NCI-H2227 treated with DMSO at 0.1 percent for 48 hours (cell line): ENCODE results near the gene KIAA0825.
"Not testable (repeated sequence)": the region's sequence is repeated elsewhere in the genome, so short reads cannot be mapped to it uniquely, and the experiment has no call there.

Experiments
- DNase-seq: peaks from one replicate; lab custom pipeline; 2025; lab: John Stamatoyannopoulos, UW

KIAA0825 gene

DNA sequence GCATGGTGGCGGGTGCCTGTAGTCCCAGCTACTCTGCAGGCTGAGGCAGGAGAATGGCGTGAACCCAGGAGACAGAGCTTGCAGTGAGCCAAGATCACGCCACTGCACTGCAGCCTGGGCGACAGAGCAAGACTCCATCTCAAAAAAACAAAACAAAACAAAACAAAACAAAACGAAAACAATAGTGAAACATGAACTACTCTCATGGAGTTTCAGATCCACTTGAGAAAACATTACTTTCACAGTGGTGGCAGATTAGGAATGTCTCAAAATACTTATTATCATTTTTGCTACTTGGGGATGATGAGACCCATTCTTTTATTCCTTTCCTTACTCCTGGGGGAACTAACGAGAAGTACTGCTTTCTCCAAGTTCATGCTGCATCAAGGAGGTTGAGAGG lies 448.2 kb downstream of the KIAA0825 start:
- DNase-seq = not testable (repeated sequence)

DNA sequence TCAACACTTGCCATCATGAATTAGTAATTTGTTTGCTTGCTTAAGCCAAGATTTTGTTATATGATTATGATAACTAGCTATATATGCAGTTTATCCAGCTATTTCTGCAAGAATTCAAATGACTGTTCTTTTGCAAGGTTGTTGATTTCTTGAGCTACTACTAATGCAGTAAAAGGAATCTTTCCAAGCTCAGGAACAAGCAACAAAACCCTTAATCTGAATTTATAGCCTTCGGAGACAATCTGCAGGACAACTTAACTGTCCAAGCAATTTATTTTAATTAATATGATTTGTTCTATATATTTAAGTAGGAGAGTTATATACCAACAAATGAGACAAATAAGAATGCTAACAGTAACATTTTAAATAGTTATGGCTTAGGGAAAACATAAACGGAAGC lies 450.3 kb downstream of the KIAA0825 start:
- DNase-seq = no peak

DNA sequence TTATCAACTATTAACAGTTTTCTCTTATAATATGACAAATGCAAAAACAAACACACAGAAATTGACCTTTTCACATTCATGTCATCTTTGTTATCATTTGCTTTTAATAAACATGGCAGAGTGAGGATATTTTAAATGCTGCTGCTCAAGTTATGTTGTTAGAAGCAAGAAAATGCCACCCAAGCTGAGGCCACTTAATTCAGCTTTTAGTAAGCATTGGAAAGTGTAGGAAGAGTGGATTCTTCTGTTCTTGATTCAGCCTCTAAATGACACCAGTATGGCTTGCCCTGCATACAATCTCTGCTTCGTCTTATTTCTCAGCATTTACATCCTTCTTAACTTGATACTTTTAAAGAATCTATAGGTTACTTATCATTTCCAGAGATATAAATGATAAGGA lies 456.6 kb downstream of the KIAA0825 start:
- DNase-seq = no peak

DNA sequence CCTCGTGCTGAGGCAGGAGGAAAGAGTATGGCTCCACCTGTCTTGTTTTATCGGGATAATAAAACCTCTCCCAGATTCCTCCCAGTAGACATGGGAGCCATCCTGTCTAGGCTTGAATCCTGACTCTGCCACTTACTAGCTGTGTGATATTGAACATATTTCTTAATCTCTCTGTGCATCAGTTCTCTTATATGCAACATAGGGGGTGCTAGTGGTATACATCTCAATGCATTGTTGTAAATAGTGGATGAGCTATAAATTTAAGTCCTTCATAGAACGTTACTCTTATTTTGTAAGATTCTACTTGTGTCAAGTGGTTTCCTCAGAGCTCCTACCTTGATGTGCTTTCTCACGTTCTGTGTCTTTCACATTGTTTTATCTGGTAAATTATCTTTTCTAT lies 459.3 kb downstream of the KIAA0825 start:
- no peak for DNase-seq

DNA sequence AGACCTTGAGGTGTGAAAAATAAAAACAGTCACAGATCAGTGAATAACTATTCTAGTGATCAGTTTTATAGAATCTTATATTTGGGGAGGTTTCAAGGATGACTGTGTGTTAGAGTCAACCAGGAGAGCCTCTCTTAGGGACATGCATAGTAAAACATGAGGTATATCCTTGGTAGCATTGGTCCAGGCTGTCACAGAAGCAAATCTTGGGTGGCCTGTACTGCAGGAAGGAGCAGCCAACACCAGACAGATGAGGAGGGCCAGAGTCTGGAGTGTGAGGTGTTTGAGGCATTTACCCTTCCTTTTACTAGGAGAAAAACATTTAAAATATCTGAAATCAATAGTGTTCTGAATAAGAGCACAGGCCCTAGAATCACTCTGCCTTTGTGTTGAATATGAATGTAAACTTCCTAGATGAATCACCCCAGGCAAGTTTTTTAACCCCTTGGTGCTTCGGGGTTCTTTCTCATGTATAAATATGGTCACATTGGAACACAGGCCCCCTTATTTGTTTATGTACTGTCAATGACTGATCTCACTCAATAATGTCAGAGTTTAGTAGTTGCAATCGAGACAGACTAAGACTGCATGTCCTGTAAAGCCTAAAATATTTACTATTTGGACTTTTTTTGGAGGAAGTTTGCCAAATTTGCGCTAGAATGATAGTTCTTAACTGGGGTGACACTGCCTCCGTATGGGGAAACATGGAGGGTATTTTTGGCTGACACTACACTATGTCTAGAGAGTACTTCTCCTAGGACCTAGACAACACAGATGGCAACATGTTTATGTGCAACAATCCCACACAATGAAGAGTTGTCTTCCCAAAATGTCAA lies 460.5 kb downstream of the KIAA0825 start:
- DNase-seq = no peak

DNA sequence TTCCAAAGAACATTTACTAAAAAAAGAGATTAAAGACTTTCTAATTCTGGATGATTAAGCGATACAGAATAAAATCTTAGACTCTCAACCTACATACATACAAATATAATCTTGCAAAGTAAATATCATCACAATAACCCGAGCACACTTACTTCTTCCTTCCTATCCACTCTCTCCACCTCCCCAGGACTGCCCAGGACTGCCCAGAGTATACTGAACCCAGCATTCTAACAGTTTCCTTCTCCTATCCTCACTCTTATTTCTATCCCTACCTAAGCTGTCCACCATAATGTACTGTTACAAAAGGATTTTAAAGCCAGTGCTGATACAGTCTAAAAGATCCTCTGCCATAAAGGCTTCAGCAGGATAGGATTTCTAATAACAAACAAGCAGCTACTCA lies 463.7 kb downstream of the KIAA0825 start:
- no peak for DNase-seq

DNA sequence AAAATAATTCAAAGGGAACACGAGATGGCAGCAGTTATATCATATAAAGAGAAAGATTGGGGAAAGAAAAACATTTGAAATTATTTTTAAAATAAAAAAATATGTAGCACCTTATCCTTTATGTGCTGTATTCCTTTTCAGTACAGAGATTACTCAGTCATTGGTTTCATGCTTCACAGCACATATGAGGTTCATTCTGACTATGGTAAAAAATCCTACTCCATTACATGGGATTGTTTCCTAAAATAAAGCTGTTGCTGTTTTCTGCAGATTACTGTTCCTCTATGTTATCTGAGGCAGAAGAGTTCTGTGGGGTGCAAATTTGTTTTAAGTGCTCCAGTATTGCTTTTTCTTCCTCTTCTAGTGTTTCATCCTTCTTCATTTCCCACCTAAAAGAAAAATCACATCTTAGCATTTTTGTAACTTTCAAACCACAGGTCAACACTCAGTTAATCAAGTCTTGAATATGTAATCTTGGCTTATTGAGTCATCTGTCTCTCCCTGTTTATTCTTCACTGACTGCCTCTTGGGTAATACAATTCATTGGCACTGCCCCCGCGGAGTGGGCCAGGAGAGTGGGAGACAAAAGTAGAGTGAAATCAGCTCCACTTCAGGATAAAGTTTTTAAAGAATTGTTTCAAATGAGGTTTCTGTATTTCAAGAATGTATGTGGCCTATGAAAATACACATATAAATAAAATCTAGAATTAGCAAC lies 464.5 kb downstream of the KIAA0825 start:
- DNase-seq = no peak

DNA sequence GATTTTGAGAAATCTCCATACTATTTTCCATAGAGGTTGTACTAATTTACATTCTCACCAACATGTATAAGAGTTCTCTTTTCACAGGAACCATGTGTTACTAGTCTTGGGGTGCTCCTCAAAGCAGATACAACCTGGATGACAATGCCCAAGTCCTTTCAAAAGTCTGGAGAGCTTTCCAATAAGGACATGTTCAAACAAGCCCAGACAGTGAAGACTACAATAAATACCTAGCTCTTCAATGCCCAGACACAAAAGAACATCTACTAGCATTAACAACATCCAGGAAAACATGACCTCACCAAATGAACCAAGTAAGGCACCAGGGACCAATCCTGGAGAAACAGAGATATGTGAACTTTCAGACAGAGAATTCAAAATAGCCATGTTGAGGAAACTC lies 474.8 kb downstream of the KIAA0825 start:
- not testable (repeated sequence) for DNase-seq

DNA sequence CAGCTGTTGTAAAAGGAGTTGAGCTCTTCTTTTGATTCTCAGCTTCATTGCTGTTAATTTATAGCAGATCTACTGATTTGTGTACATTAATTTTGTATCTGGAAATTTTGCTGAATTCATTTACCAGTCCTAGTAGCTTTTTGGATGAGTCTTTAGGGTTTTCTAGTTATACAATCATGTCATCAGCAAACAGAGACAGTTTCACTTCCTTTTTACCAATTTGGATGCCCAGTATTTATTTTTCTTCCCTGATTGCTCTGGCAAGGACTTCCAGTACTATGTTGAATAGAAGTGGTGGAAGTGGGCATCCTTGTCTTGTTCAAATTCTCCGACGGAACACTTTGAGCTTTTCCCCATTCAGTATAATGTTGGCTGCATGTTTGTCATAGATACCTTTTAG lies 478.1 kb downstream of the KIAA0825 start:
- DNase-seq = no peak

DNA sequence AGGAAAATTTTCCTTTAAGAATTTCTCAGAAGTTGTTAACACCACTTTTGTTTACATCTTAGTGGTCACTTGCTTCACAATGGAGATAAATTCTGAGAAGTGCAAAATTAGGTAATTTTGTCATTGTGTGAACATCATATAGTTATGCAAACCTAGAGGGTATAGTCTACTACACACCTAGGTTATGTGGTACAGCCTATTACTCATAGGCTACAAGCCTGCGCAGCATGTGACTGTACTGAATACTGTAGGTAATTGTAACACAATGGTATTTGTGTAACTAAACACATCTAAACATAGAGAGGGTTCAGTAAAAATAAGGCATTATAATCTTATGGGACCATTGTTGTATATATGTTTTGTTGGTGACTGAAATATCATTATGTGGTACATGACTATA lies 488.3 kb downstream of the KIAA0825 start:
- no peak for DNase-seq

DNA sequence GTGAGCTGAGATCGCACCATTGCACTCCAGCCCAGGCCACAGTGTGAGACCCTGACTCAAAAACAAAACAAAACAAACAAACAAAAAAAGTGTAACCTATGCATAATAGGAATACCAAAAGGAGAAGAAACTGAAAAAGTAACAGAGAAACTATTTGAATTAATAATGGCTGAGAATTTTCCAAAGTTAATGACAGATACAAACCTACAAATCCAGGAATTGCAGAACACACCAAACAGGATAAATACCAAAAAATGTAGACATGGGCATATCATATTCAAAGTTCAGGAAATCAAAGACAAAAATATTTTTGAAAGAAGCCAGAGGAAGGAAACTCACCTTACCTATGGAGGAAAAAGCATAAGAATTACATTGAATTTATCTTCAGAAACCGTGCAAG lies 493.3 kb downstream of the KIAA0825 start:
- no peak for DNase-seq

DNA sequence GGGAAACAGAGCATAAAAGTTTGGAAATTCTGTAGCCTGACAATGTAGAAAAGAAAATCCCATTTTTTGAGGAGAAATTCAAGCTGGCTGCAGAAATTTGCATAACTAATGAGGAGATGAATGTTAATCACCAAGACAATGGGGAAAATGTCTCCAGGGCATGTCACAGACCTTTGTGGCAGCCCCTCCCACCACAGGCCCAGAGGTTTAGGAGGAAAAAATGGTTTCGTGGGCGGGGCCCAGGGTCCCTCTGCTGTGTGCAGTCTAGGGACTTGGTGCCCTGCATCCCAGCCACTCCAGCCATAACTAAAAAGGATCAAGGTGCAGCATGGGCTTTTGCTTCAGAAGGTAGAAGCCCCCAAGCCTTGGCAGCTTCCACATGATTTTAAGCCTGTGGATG lies 502.1 kb downstream of the KIAA0825 start:
- not testable (repeated sequence) for DNase-seq

DNA sequence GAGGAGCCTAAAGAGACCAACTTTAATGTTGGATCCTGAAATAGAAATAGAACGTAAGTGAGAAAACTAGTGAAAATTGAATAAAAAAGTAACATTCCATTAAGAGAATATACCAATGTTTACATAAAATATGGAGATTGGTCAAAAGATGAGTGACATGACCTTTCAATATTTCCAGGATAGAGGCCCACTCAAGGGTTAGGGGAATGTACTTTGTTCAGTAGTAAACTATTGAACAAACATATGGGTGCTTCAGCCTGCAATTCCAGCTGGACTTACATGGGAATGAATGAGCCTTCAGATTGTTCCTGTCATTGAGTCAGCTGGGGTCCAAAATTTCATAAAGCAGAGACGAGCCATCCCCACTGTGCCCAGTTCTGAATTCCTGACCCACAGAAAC lies 505.3 kb downstream of the KIAA0825 start:
- DNase-seq = no peak

DNA sequence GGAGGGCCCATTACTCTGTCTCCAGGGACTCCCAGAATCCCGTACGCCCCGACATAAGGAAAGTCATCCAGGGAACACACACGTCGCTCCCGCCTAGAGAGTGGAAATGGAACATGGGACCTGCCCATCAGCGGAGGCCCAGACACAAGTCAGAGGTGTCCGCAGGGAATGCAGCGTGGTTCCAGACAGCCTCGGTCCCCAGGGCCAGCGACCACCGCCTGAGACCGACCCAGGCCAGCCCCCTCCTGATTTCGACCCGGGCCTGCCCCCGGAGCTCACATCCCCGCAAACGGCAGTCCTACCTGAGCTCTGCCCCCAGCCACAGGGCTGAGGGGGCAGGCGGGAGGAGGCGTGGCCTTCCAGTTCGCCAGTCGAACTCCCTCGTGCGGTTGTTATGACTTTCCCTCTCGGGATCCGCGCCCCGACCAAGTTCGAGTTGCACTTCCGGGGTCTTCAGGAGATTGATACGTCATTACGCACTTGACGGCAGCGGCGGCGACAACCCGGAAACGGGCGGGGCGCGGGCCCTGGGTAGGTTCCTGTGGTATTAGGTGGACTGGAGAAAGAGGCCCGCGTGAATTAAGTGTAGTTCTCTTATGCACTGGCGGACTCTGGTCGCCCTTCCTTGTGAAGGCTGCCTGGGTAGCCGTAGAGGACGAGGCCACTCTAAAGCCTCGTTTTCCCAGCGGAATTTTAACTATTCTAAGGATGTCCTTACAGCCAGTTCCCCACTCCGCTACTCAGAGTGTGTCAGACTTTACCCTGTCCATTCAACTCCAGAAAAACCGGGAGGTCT lies 507.0 kb downstream of the KIAA0825 start:
- DNase-seq = peak; percentile 92

DNA sequence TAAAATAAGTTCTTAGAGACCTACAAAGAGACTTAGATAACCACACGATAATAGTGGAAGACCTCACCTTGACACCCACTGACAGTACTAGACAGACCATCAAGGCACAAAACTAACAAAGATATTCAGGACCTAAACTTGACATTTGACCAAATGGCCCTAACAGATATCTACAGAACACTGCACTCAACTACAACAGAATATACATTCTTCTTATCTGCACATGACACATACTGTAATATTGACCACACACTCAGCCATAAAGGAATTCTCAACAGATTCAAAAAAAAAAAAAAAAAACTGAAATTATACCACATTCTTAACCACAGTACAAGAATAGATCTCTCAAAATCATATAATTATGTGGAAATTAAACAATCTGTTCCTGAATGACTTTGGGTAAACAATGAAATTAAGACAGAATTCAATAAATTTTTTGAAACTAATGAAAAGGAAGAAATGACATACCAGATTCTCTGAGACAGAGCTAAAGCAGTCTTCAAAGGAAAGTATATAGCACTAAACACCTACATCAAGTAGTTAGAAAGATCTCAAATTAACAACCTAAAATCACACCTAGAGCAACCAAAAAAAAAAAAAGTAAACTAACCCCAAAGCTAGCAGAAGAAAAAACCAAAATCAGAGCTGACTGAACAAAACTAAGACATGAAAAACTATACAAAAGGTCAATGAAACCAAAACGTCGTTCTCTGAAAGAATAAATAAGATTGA lies 514.7 kb downstream of the KIAA0825 start:
- no peak for DNase-seq
